Endodermal cell (in vitro differentiated cells): Measurements from ENCODE around the gene TSC22D4. TPM values are rescaled to one million over a fixed set of nuclear protein-coding genes. Genes with fewer than 3 reads are reported as not detected.
A peak's percentile ranks its signal among the peaks of the same experiment; 100 is the strongest.

Experiments
- DNase-seq: peaks from one replicate; pipeline ENCODE4 v3.0.0-alpha.2; 2017
- H3K27ac ChIP-seq: 2 replicates; pipeline ENCODE4 v1.5.1; 2013; ENCODE audit warnings: mild to moderate bottlenecking, low read depth, low read length, moderate library complexity
- H3K27me3 ChIP-seq: 2 replicates; pipeline ENCODE4 v1.6.1; 2013; ENCODE audit warnings: mild to moderate bottlenecking, low read length, moderate library complexity; ENCODE audit not compliant: insufficient read depth, control insufficient read depth, poor library complexity, severe bottlenecking
- H3K36me3 ChIP-seq: 2 replicates; pipeline ENCODE4 v1.7.0; 2013; ENCODE audit warnings: mild to moderate bottlenecking, low read length, moderate library complexity; ENCODE audit not compliant: control insufficient read depth, insufficient read depth
- H3K4me1 ChIP-seq: one replicate; pipeline ENCODE4 v1.7.0; 2013; ENCODE audit warnings: low read length; ENCODE audit not compliant: control insufficient read depth, insufficient read depth
- H3K4me3 ChIP-seq: 2 replicates; pipeline ENCODE4 v1.5.1; 2013; ENCODE audit warnings: mild to moderate bottlenecking, low read length, moderate library complexity
- H3K9ac ChIP-seq: 2 replicates; pipeline ENCODE4 v1.6.1; 2013; ENCODE audit warnings: mild to moderate bottlenecking, low read length, moderate library complexity; ENCODE audit not compliant: poor library complexity, severe bottlenecking; ENCODE audit errors: extremely low read depth
- H3K9me3 ChIP-seq: 2 replicates; pipeline ENCODE4 v1.6.1; 2013; ENCODE audit warnings: mild to moderate bottlenecking, low read length, moderate library complexity; ENCODE audit not compliant: control insufficient read depth
- H3K27ac Mint-ChIP-seq: 2 replicates; pipeline ENCODE4 v1.8.0; 2020; ENCODE audit warnings: mixed read lengths
- H3K27me3 Mint-ChIP-seq: 2 replicates; pipeline ENCODE4 v1.8.0; 2021; ENCODE audit warnings: mild to moderate bottlenecking, mixed read lengths; ENCODE audit not compliant: insufficient read depth
- H3K36me3 Mint-ChIP-seq: 2 replicates; pipeline ENCODE4 v1.8.0; 2020; ENCODE audit warnings: low read depth, mixed read lengths
- H3K4me1 Mint-ChIP-seq: 2 replicates; pipeline ENCODE4 v1.8.0; 2020; ENCODE audit warnings: mixed read lengths
- H3K4me3 Mint-ChIP-seq: 2 replicates; pipeline ENCODE4 v1.8.0; 2020; ENCODE audit warnings: mild to moderate bottlenecking, moderate library complexity, mixed read lengths
- H3K9me3 Mint-ChIP-seq: 2 replicates; pipeline ENCODE4 v1.8.0; 2020; ENCODE audit warnings: mild to moderate bottlenecking, mixed read lengths
- WGBS, 2 experiments: methylation state at CpG; one replicate each; pipeline versions ENCODE4 v1.1.5 to v1.1.7; 2013; ENCODE audit warnings: missing lambda C conversion rate in 2 of 2, mixed read lengths in 1 of 2; ENCODE audit not compliant: insufficient coverage in 1 of 2, insufficient read length in 1 of 2; 5-methylcytosine and 5-hydroxymethylcytosine counted together
- total RNA-seq, 2 donors: library from RNA; stranded (reverse); fragmentation: NEBNext Ultra II Directional in 1 of 2; extraction: Animal tissue kit (Norgen Biotek cat#: 25700) in 1 of 2; gene quantifications; 2 replicates in 1 of 2; 3 replicates in 1 of 2; pipeline ENCODE4 v1.2.1, GENCODE V29; 2021
- TF ChIP-seq, protein P1 (sequence below): fragments of 200-600 bp; sonication (generic); conservative IDR thresholded peaks from 2 replicates; pipeline ENCODE4 v1.5.0; 2021; ENCODE audit warnings: antibody characterized with exemption, mild to moderate bottlenecking

Gene TSC22D4
- total RNA-seq, 2 donors from 2014 or later: 30.9 to 35.2 TPM

DNA sequence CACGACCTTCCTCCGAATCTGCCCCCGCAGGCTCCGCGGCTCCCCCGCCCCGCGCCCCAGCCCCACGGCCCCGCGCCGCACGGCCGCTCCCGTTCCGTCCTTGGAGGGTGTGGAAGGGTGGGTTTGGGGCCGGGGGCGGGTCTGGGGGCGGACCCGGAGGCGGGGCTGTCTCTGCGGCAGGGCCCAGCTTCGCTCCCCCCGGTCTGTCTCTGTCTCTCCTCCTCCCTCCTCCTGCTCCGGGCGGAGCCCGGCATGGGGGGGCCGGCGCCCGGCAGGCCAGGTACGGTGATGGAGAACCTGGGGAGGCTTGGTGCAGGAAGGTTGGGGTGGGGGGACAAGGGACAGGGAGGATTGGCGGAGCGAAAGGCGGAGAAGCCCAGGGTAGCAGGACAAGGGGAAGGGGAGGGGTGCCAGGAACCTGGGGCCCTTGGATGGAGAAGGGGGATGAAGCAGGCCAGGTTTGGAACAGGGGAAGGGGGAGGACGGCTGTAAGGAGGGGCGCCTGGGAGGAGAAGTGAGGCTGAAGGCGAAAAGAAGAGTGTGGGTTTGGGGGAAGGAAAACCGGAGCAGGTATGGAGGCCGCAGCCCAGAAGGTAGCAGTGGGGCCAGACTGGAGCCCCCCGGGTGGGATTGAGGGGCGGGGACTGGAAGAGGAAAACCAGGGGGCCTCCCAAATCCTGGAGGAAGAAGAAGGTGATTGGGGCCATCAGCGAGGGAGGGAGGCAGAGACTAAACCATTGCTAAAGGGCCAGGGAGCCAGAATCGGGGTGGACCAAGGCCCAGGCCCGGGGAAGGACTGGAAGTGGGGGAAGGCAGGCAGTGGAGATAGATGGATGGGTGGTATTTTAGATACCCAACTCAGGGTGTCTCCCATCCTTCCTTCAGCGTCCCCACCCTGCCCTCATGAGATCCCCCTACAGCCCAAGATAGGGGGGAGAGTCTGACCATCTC, 5.0 kb upstream of the TSC22D4 start, which contains the start of gene NYAP1:
NYAP1 (plus strand) TSS at position 206 of the 951 bp plus-strand sequence. CDS start 1,385 bp downstream, outside the sequence.
- H3K27me3 ChIP-seq: no peaks in the 10 kb centered on the region
- peaks cover 4% of the 10 kb centered on the region for H3K4me1 ChIP-seq
- H3K27ac ChIP-seq: no peak within 1 kb of the TSS
- Mint-ChIP-seq H3K4me1 (peaks cover 17% of the 10 kb centered on the region), H3K9me3 (no peaks in the 10 kb centered on the region), H3K36me3 (peaks cover 9% of the 10 kb centered on the region), H3K27me3 (no peaks in the 10 kb centered on the region), H3K4me3 (peak within 1 kb of the TSS; percentile 65), H3K27ac (peak within 1 kb of the TSS; percentile 75)
- TF ChIP-seq, protein P1, sequence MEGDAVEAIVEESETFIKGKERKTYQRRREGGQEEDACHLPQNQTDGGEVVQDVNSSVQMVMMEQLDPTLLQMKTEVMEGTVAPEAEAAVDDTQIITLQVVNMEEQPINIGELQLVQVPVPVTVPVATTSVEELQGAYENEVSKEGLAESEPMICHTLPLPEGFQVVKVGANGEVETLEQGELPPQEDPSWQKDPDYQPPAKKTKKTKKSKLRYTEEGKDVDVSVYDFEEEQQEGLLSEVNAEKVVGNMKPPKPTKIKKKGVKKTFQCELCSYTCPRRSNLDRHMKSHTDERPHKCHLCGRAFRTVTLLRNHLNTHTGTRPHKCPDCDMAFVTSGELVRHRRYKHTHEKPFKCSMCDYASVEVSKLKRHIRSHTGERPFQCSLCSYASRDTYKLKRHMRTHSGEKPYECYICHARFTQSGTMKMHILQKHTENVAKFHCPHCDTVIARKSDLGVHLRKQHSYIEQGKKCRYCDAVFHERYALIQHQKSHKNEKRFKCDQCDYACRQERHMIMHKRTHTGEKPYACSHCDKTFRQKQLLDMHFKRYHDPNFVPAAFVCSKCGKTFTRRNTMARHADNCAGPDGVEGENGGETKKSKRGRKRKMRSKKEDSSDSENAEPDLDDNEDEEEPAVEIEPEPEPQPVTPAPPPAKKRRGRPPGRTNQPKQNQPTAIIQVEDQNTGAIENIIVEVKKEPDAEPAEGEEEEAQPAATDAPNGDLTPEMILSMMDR: no peak
- H3K4me3 ChIP-seq: peak within 1 kb of the TSS; percentile 85
- peak; percentile 91 for DNase-seq
- no peaks in the 10 kb centered on the region for H3K36me3 ChIP-seq
- H3K9me3 ChIP-seq: no peaks in the 10 kb centered on the region
- peak within 1 kb of the TSS; percentile 52 for H3K9ac ChIP-seq
- 14 to 56% methylated on average over 9 to 45 of the region's 45 CpGs for WGBS, 2 experiments

DNA sequence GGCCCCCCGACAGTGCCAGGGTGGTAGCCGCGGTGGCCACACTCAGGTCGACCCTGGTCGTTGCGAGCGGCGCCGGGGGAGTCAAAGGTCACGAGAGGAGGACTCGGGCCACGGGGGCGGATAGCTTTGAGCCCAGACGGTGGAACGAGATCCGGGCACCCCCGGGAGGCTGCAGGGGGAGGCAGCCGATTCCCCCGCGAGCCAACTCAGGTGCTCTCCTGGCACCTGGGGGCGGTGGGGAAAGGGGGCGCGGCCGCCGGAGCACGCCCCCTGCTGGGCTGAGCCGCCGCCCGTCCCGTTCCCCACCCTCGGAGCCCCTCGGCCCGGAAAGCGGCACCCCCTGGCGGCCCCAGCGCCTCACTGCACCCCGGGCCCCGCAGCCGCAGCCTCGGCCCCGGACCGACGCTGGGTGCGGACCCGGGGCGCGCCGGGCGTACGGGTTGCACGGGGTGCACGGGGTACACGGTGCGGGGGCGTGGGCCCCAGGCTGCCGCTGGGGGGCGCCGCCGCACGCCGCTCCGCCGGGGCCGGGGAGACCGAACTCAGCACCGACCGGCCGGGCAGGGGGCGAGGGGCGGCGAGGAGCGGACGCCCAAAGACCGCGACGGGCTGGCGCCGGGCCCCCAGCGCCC, 4.2 kb upstream of the TSC22D4 start:
- 0 to 1% methylated on average over 21 to 79 of the region's 79 CpGs for WGBS, 2 experiments

DNA sequence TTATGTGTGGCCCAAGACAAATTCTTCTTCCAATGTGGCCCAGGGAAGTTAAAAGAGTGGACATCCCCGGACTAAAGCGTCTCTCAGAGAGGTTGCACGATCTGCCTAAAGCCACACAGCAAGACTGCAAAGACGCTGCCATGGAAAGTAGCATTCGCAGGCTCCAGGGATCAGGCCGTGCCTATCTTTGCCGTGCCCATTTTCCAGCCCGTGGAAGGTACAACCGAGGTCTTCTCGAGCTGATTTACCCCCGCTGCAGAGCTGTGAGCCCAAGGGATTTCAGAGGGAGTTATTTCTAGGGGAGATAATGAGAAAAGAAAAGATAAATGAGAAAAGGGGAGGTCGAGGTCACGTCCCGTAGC, 3.7 kb upstream of the TSC22D4 start:
- H3K4me1 ChIP-seq: peaks cover 4% of the 10 kb centered on the region
- H3K9me3 ChIP-seq: no peaks in the 10 kb centered on the region
- 65 to 71% methylated on average over 14 of the region's 14 CpGs for WGBS, 2 experiments
- H3K9me3 Mint-ChIP-seq: no peaks in the 10 kb centered on the region
- peak overlapping the region; percentile 67 for H3K4me3 ChIP-seq
- peaks cover 3% of the 10 kb centered on the region for H3K36me3 Mint-ChIP-seq
- H3K4me3 Mint-ChIP-seq: peak overlapping the region; percentile 65
- H3K36me3 ChIP-seq: no peaks in the 10 kb centered on the region
- H3K27ac Mint-ChIP-seq: peak overlapping the region; percentile 75
- H3K4me1 Mint-ChIP-seq: peaks cover 17% of the 10 kb centered on the region
- H3K27ac ChIP-seq: no peak overlapping the region
- H3K9ac ChIP-seq: no peak overlapping the region
- H3K27me3 Mint-ChIP-seq: no peaks in the 10 kb centered on the region
- H3K27me3 ChIP-seq: no peaks in the 10 kb centered on the region
- TF ChIP-seq, protein P1: no peak
- DNase-seq: no peak

More for the DNA sequence above, 4.2 kb upstream of the TSC22D4 start:
- H3K36me3 Mint-ChIP-seq: peaks cover 7% of the 10 kb centered on the region
- H3K4me1 Mint-ChIP-seq: peaks cover 17% of the 10 kb centered on the region
- H3K27ac Mint-ChIP-seq: peak overlapping the region; percentile 75
- TF ChIP-seq, protein P1: peak; percentile 94
- peaks cover 4% of the 10 kb centered on the region for H3K4me1 ChIP-seq
- peak; percentile 93 for DNase-seq
- H3K36me3 ChIP-seq: no peaks in the 10 kb centered on the region
- no peaks in the 10 kb centered on the region for H3K9me3 ChIP-seq
- H3K27me3 Mint-ChIP-seq: no peaks in the 10 kb centered on the region
- H3K27ac ChIP-seq: no peak overlapping the region
- H3K4me3 ChIP-seq: peak overlapping the region; percentile 67
- no peaks in the 10 kb centered on the region for H3K9me3 Mint-ChIP-seq
- no peaks in the 10 kb centered on the region for H3K27me3 ChIP-seq
- no peak overlapping the region for H3K9ac ChIP-seq
- peak overlapping the region; percentile 65 for H3K4me3 Mint-ChIP-seq
